Loucy (cell line): ENCODE results near the gene RUNDC3A.

Experiments
- EZH2phosphoT487 ChIP-seq: fragments of 200-600 bp; IDR thresholded peaks from 2 replicates; pipeline ENCODE4 v1.6.1; 2018; ENCODE audit warnings: antibody characterized with exemption, mild to moderate bottlenecking, moderate library complexity, borderline replicate concordance
- TF ChIP-seq, protein P1 (sequence below): fragments of 200-600 bp; sonication (generic); conservative IDR thresholded peaks from 2 replicates; pipeline ENCODE4 v1.5.1; 2014; ENCODE audit warnings: mild to moderate bottlenecking, antibody characterized with exemption, low read length

DNA sequence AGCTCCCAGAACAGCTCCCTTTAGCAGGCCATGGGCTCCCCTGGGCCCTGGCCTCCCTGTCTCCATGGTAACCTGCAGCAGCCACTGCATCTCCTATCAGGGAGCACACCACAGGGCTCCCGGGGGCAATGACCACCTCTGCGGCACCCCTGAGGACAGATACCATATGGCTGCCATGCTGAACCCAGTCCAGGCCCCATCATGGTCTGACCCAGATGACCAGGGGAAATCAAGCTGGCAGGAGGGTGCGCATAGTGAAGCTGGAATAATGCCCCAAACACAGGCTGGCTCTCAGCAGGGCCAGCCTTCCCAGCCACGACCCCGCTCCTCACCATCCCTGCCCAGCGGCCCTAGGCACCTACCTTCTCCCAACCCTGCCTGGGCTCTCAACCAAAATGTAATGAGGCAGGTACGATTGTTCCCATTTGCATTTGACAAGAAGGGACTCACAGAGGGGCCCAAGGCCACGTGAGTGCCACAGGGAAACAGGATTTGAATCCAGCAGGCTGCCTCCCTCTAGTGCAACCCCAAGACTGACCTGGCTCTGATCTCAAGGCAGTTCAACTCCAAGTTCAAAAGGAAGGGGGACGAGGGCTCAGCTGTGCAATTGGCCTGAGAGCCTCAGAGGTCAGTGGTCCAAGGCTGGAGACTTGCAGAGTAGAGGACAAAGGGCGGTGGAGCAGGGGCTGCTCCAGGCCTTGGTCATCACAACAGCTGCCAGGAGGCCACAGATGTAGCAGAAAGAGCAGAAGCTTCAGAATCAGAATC, 2.4 kb downstream of the RUNDC3A start:
- TF ChIP-seq, protein P1, sequence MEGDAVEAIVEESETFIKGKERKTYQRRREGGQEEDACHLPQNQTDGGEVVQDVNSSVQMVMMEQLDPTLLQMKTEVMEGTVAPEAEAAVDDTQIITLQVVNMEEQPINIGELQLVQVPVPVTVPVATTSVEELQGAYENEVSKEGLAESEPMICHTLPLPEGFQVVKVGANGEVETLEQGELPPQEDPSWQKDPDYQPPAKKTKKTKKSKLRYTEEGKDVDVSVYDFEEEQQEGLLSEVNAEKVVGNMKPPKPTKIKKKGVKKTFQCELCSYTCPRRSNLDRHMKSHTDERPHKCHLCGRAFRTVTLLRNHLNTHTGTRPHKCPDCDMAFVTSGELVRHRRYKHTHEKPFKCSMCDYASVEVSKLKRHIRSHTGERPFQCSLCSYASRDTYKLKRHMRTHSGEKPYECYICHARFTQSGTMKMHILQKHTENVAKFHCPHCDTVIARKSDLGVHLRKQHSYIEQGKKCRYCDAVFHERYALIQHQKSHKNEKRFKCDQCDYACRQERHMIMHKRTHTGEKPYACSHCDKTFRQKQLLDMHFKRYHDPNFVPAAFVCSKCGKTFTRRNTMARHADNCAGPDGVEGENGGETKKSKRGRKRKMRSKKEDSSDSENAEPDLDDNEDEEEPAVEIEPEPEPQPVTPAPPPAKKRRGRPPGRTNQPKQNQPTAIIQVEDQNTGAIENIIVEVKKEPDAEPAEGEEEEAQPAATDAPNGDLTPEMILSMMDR: no peak
- no peak for TF ChIP-seq EZH2phosphoT487
